GM12872 (cell line): Measurements from ENCODE around the gene PDSS1.
A peak's percentile ranks its signal among the peaks of the same experiment; 100 is the strongest.

Experiments used
- CTCF ChIP-seq: IDR thresholded peaks from 3 replicates; pipeline ENCODE4 v1.5.1; 2011; ENCODE audit warnings: low read depth, mild to moderate bottlenecking, low read length, moderate library complexity; ENCODE audit not compliant: insufficient read depth

The PDSS1 gene

GRCh38 chr10:26675873-26676257 lies 21.6 kb upstream of the PDSS1 start:
- no peak for TF ChIP-seq CTCF

- no peak for TF ChIP-seq CTCF
Observed at GRCh38 chr10:26679588-26679987, 17.9 kb upstream of the PDSS1 start.

DNA sequence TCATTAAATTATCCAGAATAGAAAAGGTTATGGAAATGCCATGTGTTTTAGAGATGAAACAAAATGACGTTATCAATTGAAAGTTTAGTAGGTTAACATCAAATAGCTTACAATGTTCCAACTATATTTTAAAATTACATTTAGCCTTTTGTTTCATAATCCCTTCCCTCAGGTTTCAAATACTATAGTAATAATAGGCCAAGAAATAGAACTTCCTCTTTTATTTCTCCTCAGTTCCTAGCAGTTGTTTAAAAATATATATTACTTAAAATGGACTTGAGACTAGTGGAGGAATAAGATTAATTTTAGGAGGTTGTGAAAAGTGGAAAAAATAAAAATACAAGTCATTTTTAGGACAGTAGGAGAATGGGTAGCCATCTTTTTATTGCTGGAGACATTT lies 16.4 kb upstream of the PDSS1 start:
- TF ChIP-seq CTCF = no peak

- TF ChIP-seq CTCF = no peak
Observed at GRCh38 chr10:26682931-26683330, 14.6 kb upstream of the PDSS1 start.

GRCh38 chr10:26684667-26685264 lies 12.7 kb upstream of the PDSS1 start:
- TF ChIP-seq CTCF = peak; percentile 58

GRCh38 chr10:26685441-26685840 lies 12.1 kb upstream of the PDSS1 start:
- no peak for TF ChIP-seq CTCF

GRCh38 chr10:26689399-26689798 lies 8.1 kb upstream of the PDSS1 start:
- no peak for TF ChIP-seq CTCF
